ENCODE measurements around the gene COG7.

- no peak for TF ChIP-seq CTCF (IDR thresholded peaks at IDR 0.05)
- no peak for TF ChIP-seq EP300 (IDR thresholded peaks at IDR 0.05)
Observed at GRCh38 chr16:23469814-23470213, 16.8 kb upstream of the COG7 start.
